Calu3 (cell line): Measurements from ENCODE around the gene ZNF774. TPM values are rescaled to one million over a fixed set of nuclear protein-coding genes. Genes with fewer than 3 reads are reported as not detected.

Experiments
- BruUV-seq: library from RNA; stranded (reverse); fragments of 400-500 nt; replicated peaks from 2 replicates; lab custom pipeline; 2021; lab: Mats Ljungman, UMichigan
- CTCF ChIA-PET: fragments of 300-600 bp; sonication (Branson Sonifier 250); formaldehyde crosslinking; loops from one replicate; lab custom pipeline; 2022; ENCODE audit warnings: antibody characterized with exemption; lab: Charles Lee
- DNase-seq: peaks from one replicate; pipeline ENCODE4 v3.0.0; 2022
- H3K27ac Mint-ChIP-seq: one replicate; pipeline ENCODE4 v1.8.0; 2022; ENCODE audit warnings: mixed read lengths; ENCODE audit not compliant: unreplicated experiment
- H3K27me3 Mint-ChIP-seq: one replicate; pipeline ENCODE4 v1.8.0; 2022; ENCODE audit warnings: mixed read lengths; ENCODE audit not compliant: unreplicated experiment
- H3K36me3 Mint-ChIP-seq: one replicate; pipeline ENCODE4 v1.8.0; 2022; ENCODE audit warnings: mild to moderate bottlenecking, moderate library complexity, mixed read lengths; ENCODE audit not compliant: insufficient read depth, unreplicated experiment
- H3K4me1 Mint-ChIP-seq: one replicate; pipeline ENCODE4 v1.8.0; 2022; ENCODE audit warnings: mild to moderate bottlenecking, low read depth, mixed read lengths; ENCODE audit not compliant: unreplicated experiment
- H3K4me3 Mint-ChIP-seq: one replicate; pipeline ENCODE4 v1.8.0; 2022; ENCODE audit warnings: mild to moderate bottlenecking, low read depth, moderate library complexity, mixed read lengths; ENCODE audit not compliant: unreplicated experiment
- H3K9me3 Mint-ChIP-seq: one replicate; pipeline ENCODE4 v1.8.0; 2022; ENCODE audit warnings: low read depth, mixed read lengths; ENCODE audit not compliant: unreplicated experiment
- intact Hi-C: fragments of 100-400 bp; cut with micrococcal nuclease; formaldehyde crosslinking; loops from one replicate; pipeline ENCODE4 v1.10.0; 2022; ENCODE audit not compliant: unreplicated experiment
- total RNA-seq: library from RNA; stranded (reverse); gene quantifications from 2 replicates; pipeline ENCODE4 v1.2.3, GENCODE V29; 2022
- TF ChIP-seq, protein P1 (sequence below): fragments of 200-600 bp; IDR thresholded peaks from one replicate; pipeline ENCODE4 v1.8.0; 2022; ENCODE audit warnings: antibody characterized with exemption; ENCODE audit not compliant: unreplicated experiment

Gene ZNF774
- total RNA-seq, 1 experiment from 2014 or later, result 6.2 TPM

DNA sequence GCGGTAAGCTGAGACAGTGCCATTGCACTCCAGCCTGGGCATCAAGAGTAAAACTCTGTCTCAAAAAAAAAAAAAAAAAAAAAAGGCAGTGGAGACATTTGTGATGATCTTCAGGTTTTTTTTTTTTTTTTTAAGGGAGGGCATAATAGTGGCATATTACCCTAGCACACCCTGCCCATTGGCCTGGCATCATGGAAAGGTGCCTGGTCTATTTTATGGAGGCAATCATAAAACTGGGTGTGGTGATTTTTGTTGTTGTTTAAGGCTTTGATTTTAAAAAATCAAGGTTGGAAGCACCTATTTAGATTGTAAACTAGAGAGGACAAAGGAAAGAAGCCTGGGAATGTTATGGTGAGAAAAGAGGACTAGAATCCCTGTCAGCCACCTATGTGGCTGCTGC, 42.0 kb downstream of the ZNF774 start:
- H3K36me3 Mint-ChIP-seq, result peaks cover 59% of the 10 kb centered on the region
- no peak overlapping the region for H3K27ac Mint-ChIP-seq
- H3K4me3 Mint-ChIP-seq, result no peak overlapping the region
- TF ChIP-seq, protein P1, sequence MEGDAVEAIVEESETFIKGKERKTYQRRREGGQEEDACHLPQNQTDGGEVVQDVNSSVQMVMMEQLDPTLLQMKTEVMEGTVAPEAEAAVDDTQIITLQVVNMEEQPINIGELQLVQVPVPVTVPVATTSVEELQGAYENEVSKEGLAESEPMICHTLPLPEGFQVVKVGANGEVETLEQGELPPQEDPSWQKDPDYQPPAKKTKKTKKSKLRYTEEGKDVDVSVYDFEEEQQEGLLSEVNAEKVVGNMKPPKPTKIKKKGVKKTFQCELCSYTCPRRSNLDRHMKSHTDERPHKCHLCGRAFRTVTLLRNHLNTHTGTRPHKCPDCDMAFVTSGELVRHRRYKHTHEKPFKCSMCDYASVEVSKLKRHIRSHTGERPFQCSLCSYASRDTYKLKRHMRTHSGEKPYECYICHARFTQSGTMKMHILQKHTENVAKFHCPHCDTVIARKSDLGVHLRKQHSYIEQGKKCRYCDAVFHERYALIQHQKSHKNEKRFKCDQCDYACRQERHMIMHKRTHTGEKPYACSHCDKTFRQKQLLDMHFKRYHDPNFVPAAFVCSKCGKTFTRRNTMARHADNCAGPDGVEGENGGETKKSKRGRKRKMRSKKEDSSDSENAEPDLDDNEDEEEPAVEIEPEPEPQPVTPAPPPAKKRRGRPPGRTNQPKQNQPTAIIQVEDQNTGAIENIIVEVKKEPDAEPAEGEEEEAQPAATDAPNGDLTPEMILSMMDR, result no peak
- intact Hi-C loops, result no loop called here
- BruUV-seq, result no TSS peak
- CTCF ChIA-PET, result interaction anchor here (1.7 kb wide), 1 partner anchor 13 kb away, joined by 4 read pairs; no protein-coding TSS in a partner anchor
- H3K9me3 Mint-ChIP-seq, result no peaks in the 10 kb centered on the region
- peaks cover 65% of the 10 kb centered on the region for H3K4me1 Mint-ChIP-seq
- DNase-seq, result no peak
- no peaks in the 10 kb centered on the region for H3K27me3 Mint-ChIP-seq

DNA sequence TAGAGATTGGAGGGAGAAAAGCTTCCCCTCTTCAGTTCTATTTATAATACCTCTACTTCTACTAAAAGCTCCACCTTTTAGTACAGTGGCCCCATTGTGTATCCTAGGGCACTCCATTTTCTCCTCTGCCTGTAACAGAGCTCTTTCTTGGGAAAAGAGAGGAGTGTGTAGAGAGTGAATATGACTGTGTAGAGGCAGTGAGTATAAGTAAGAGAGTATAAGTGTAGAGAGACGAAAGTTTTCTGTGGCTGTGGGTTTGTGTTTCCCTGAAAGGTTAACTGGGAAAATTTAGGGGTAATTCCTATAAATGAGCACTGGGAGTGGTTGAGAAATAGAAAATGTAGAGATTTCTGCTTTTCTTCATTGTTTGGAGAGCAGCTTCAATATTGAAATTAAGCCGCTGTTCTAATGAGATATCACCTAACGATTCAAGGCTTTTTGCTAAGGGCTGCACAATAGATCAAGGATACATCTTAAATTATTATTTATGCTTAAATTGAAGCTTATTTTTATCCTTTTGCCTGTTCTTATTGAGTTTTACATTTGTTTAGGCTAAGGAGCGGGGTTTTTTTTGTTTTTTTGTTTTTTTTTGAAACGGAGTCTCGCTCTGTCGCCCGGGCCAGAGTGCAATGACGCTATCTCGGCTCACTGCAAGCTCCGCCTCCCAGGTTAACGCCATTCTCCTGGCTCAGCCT, 42.8 kb downstream of the ZNF774 start:
- no peaks in the 10 kb centered on the region for H3K9me3 Mint-ChIP-seq
- H3K27ac Mint-ChIP-seq, result no peak overlapping the region
- DNase-seq, result no peak
- BruUV-seq, result no TSS peak
- H3K4me1 Mint-ChIP-seq, result peaks cover 60% of the 10 kb centered on the region
- peaks cover 51% of the 10 kb centered on the region for H3K36me3 Mint-ChIP-seq
- TF ChIP-seq, protein P1, result no peak
- H3K27me3 Mint-ChIP-seq, result no peaks in the 10 kb centered on the region
- H3K4me3 Mint-ChIP-seq, result no peak overlapping the region
- intact Hi-C loops, result no loop called here
- CTCF ChIA-PET, result interaction anchor here (1.7 kb wide), 1 partner anchor 13 kb away, joined by 4 read pairs; no protein-coding TSS in a partner anchor

DNA sequence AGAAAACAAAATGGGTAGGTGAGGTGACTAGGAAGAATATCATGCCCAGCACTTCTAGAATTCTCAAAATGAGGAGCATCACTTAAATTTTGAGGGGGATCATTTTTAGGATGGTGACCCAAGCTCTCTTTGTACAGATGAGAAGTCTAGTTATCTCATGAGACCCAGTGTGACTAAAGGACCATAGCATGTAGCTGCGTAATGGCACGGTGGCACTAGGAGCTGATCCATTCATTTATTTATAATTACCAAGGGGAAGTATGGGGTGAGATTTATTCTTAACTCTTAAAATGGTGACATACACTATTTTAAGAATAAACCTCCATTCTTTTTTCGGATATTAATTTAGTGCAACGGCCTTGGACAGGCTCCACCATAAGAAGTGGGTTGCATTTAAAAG, 44.2 kb downstream of the ZNF774 start:
- Mint-ChIP-seq H3K4me1 (peaks cover 59% of the 10 kb centered on the region), H3K4me3 (no peak overlapping the region), H3K27me3 (no peaks in the 10 kb centered on the region), H3K27ac (peak overlapping the region; percentile 48), H3K36me3 (peaks cover 46% of the 10 kb centered on the region), H3K9me3 (no peaks in the 10 kb centered on the region)
- intact Hi-C loops, result no loop called here
- CTCF ChIA-PET, result interaction anchor here (0.7 to 1.3 kb wide), 2 partner anchors 8 to 34 kb away, joined by 4 to 6 read pairs; partner anchors contain the start of gene IQGAP1
- no peak for DNase-seq
- TF ChIP-seq, protein P1, result no peak
- BruUV-seq, result no TSS peak

DNA sequence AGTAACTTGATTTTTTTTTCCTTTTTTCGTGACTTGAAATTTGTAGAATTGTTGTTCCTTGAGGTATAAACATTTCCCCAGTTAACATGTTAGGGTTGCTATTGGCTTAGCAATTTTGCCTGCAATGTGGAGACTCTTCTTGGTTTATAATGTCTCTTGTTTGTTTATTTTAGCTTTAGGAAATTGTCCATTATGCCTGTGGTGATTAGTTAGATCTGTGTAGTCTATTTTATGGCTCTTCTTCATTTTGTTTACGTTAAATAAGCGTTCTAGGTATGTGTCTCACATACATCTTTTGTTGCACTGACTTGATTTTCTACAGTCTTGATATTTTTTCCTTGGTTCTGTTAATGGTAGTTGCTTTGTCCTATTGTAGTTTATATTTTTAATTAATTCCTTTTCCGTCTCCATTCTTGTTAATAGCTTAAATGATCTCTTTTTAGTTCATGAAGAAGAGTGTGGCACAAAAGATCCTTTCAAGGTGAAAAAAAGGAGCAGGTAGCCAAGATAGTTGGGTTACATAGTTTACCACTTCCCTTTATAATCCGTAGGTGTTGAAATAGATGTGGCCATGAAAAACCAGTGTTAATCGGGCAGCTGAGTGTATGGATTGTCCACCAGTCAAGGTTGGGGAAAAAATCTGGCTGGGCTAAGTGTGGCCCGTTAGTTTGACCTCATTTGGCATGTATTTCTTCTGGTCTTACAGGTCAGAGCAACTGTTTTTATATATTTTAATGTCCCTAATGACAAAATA, 48.1 kb downstream of the ZNF774 start:
- peak overlapping the region; percentile 52 for H3K4me3 Mint-ChIP-seq
- no peaks in the 10 kb centered on the region for H3K9me3 Mint-ChIP-seq
- peaks cover 53% of the 10 kb centered on the region for H3K4me1 Mint-ChIP-seq
- no peak for DNase-seq
- intact Hi-C loops, result loop anchor here (5.0 kb wide), 1 partner anchor 78 kb away; no protein-coding TSS in a partner anchor
- CTCF ChIA-PET, result interaction anchor here (1.2 to 4.0 kb wide), 5 partner anchors 12 to 532 kb away, joined by 3 to 27 read pairs (median 4); partner anchors contain the start of genes HDDC3 and IQGAP1
- no peaks in the 10 kb centered on the region for H3K27me3 Mint-ChIP-seq
- TSS peak; percentile 98 for BruUV-seq
- TF ChIP-seq, protein P1, result no peak
- peak overlapping the region; percentile 84 for H3K27ac Mint-ChIP-seq
- peaks cover 22% of the 10 kb centered on the region for H3K36me3 Mint-ChIP-seq
